DND-41 (cell line): ENCODE data around the gene SLC22A17.

Experiments
- EZH2 ChIP-seq: IDR thresholded peaks from 3 replicates; pipeline ENCODE4 v1.6.1; 2012; ENCODE audit warnings: borderline replicate concordance, low read depth, mild to moderate bottlenecking, moderate library complexity, low read length, inconsistent platforms; ENCODE audit not compliant: severe bottlenecking
- TF ChIP-seq, protein P1 (sequence below): IDR thresholded peaks from 2 replicates; pipeline ENCODE4 v1.5.1; 2012; ENCODE audit warnings: borderline replicate concordance, low read length, moderate library complexity, mild to moderate bottlenecking; ENCODE audit not compliant: poor library complexity, severe bottlenecking; ENCODE audit errors: extremely low read depth

DNA sequence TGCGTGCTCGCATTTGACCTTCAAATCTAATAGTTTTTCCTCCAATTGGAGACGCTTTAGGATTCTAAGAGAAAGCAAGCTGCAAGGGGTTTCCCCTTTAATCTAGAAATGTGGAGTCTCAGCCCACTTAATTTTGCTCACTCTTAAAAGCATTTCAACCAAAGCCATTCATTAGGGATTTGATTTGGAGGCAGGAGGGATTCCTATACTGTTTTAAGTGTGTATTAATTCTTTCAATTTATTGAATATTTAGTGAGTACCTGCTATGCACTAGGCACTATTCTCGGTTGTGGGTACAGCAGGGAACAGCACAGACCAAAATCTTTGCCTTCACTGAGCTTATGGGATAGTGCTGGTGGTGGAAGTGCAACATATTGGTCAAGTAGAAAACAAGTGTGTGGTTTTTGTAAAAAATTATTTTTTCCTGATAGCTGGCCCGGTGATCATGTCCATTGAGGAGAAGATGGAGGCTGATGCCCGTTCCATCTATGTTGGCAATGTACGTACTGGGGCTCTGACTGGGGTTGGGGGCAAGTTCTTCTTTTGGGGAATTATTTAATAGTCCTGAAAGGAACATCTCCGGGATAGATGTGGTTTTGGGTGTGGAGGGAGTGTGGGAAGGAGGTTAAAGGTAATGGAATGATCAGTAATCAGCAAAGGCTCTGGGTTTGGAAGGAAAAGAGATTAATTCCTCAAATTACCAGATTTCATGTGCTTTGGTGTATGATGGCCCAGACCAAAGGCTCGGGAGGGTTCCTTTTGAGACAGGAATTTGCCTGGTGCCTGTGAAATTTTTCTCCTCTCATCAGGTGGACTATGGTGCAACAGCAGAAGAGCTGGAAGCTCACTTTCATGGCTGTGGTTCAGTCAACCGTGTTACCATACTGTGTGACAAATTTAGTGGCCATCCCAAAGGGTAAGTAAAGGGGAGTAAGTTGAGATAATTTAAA lies 29.8 kb downstream of the SLC22A17 start:
- no peak for TF ChIP-seq EZH2
- TF ChIP-seq, protein P1, sequence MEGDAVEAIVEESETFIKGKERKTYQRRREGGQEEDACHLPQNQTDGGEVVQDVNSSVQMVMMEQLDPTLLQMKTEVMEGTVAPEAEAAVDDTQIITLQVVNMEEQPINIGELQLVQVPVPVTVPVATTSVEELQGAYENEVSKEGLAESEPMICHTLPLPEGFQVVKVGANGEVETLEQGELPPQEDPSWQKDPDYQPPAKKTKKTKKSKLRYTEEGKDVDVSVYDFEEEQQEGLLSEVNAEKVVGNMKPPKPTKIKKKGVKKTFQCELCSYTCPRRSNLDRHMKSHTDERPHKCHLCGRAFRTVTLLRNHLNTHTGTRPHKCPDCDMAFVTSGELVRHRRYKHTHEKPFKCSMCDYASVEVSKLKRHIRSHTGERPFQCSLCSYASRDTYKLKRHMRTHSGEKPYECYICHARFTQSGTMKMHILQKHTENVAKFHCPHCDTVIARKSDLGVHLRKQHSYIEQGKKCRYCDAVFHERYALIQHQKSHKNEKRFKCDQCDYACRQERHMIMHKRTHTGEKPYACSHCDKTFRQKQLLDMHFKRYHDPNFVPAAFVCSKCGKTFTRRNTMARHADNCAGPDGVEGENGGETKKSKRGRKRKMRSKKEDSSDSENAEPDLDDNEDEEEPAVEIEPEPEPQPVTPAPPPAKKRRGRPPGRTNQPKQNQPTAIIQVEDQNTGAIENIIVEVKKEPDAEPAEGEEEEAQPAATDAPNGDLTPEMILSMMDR, result no peak
